GM13976 (cell line): ENCODE measurements around the gene DNAH9.

Experiments used
- DNase-seq: peaks from one replicate; pipeline ENCODE4 v3.0.0; 2012; ENCODE audit warnings: low spot score
- CTCF ChIP-seq: IDR thresholded peaks from 2 replicates; pipeline ENCODE4 v1.5.1; 2012; ENCODE audit warnings: borderline replicate concordance, mild to moderate bottlenecking; ENCODE audit not compliant: insufficient read depth; ENCODE audit errors: extremely low read depth, missing control alignments, control extremely low read depth
- in situ Hi-C: fragments of 300-500 bp; cut with MboI; formaldehyde crosslinking; loops from one replicate; pipeline ENCODE4 v1.12.0; 2022; ENCODE audit warnings: low sequenced_read_pairs, mixed read lengths, inconsistent platforms; ENCODE audit not compliant: unreplicated experiment

DNAH9 gene

GRCh38 chr17:11736613-11737312 is 138.5 kb downstream of the DNAH9 start:
- in situ Hi-C loops, result no loop called here
- TF ChIP-seq CTCF, result no peak
- DNase-seq, result no peak

- TF ChIP-seq CTCF, result no peak
- DNase-seq, result no peak
- in situ Hi-C loops, result no loop called here
These were observed 139.0 kb downstream of the DNAH9 start for GRCh38 chr17:11737313-11737679.

GRCh38 chr17:11738151-11738550 is 139.9 kb downstream of the DNAH9 start:
- in situ Hi-C loops, result no loop called here
- DNase-seq, result no peak
- no peak for TF ChIP-seq CTCF

- DNase-seq, result no peak
- no peak for TF ChIP-seq CTCF
- in situ Hi-C loops, result no loop called here
These were observed 141.1 kb downstream of the DNAH9 start for GRCh38 chr17:11739351-11739750.

GRCh38 chr17:11739848-11740247 is 141.6 kb downstream of the DNAH9 start:
- in situ Hi-C loops, result no loop called here
- no peak for TF ChIP-seq CTCF
- no peak for DNase-seq

GRCh38 chr17:11742886-11743285 is 144.6 kb downstream of the DNAH9 start:
- in situ Hi-C loops, result no loop called here
- no peak for DNase-seq
- no peak for TF ChIP-seq CTCF
